WTC11 (cell line): ENCODE results near the gene MTTP.

Experiments used
- ELF4 ChIP-seq: sonication (generic); formaldehyde crosslinking; IDR thresholded peaks from 2 replicates; pipeline ENCODE4 v1.8.1; 2022; ENCODE audit warnings: low read depth, mild to moderate bottlenecking, moderate library complexity, missing genetic modification reagents
- JAZF1 ChIP-seq: fragments of 250-450 bp; sonication (Bioruptor Pico); IDR thresholded peaks from 2 replicates; pipeline ENCODE4 v1.9.0; 2021; ENCODE audit warnings: moderate library complexity, mild to moderate bottlenecking, inconsistent platforms
- JUN ChIP-seq: sonication (generic); formaldehyde crosslinking; IDR thresholded peaks from 2 replicates; pipeline ENCODE4 v1.8.0; 2023; ENCODE audit warnings: mild to moderate bottlenecking, missing genetic modification reagents
- NR3C1 ChIP-seq: sonication (generic); formaldehyde crosslinking; conservative IDR thresholded peaks from 2 replicates; pipeline ENCODE4 v1.8.1; 2023; ENCODE audit warnings: low read depth, mild to moderate bottlenecking, missing genetic modification reagents
- TEAD4 ChIP-seq: sonication (generic); formaldehyde crosslinking; IDR thresholded peaks from 2 replicates; pipeline ENCODE4 v1.8.0; 2022; ENCODE audit warnings: mild to moderate bottlenecking, missing genetic modification reagents
- ZNF396 ChIP-seq: fragments of 250-450 bp; sonication (Bioruptor Pico); IDR thresholded peaks from 2 replicates; pipeline ENCODE4 v1.8.0; 2021; ENCODE audit warnings: mild to moderate bottlenecking, moderate library complexity, borderline replicate concordance
- TF ChIP-seq, protein P1 (sequence below): sonication (generic); formaldehyde crosslinking; IDR thresholded peaks from 2 replicates; pipeline ENCODE4 v1.8.1; 2023; ENCODE audit warnings: mild to moderate bottlenecking, missing genetic modification reagents, moderate library complexity
- TF ChIP-seq, protein P2 (sequence below): sonication (generic); formaldehyde crosslinking; conservative IDR thresholded peaks from 2 replicates; pipeline ENCODE4 v1.8.1; 2023; ENCODE audit warnings: mild to moderate bottlenecking, low read depth, missing genetic modification reagents, moderate library complexity
- TF ChIP-seq, protein P3 (sequence below): fragments of 200-600 bp; IDR thresholded peaks from 2 replicates; pipeline ENCODE4 v1.8.0; 2022; ENCODE audit warnings: antibody characterized with exemption
- TF ChIP-seq, protein P4 (sequence below): sonication (generic); formaldehyde crosslinking; IDR thresholded peaks from 2 replicates; pipeline ENCODE4 v1.8.1; 2023; ENCODE audit warnings: mild to moderate bottlenecking, missing genetic modification reagents

DNA sequence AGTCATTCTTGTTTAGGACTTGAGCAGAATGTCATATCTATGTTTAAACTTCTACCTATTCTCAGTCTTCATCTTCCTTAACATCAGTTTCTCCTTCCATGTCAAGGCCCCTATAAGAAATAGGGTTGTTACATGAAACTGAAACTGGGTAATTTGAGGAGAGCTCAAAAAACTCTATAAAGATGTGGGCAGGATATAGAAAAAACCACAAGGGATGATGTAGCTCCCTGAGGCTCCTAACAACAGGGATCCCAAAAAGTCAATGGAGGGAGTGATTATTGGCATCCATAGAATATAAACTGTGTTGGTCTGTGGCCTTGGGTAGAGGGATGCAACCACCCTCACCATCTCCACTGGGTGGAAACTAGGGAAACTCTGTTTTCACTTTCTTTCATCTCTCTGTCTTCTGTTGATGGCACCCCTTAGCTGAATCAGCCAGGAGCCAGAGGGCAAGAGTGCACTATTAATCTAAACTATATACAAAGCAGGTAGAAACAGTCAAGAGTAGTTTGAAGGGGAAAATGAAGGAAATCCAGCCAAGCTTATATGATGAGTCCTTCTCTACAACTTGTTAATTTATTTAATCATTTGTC is 55.4 kb downstream of the MTTP start:
- TF ChIP-seq ELF4 (CRISPR knock-in tag): no peak
- no peak for TF ChIP-seq TEAD4 (CRISPR knock-in tag)
- TF ChIP-seq JUN (CRISPR knock-in tag): no peak
- TF ChIP-seq, protein P1, sequence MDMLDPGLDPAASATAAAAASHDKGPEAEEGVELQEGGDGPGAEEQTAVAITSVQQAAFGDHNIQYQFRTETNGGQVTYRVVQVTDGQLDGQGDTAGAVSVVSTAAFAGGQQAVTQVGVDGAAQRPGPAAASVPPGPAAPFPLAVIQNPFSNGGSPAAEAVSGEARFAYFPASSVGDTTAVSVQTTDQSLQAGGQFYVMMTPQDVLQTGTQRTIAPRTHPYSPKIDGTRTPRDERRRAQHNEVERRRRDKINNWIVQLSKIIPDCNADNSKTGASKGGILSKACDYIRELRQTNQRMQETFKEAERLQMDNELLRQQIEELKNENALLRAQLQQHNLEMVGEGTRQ (CRISPR knock-in tag): no peak
- TF ChIP-seq NR3C1 (CRISPR knock-in tag): no peak
- TF ChIP-seq, protein P2, sequence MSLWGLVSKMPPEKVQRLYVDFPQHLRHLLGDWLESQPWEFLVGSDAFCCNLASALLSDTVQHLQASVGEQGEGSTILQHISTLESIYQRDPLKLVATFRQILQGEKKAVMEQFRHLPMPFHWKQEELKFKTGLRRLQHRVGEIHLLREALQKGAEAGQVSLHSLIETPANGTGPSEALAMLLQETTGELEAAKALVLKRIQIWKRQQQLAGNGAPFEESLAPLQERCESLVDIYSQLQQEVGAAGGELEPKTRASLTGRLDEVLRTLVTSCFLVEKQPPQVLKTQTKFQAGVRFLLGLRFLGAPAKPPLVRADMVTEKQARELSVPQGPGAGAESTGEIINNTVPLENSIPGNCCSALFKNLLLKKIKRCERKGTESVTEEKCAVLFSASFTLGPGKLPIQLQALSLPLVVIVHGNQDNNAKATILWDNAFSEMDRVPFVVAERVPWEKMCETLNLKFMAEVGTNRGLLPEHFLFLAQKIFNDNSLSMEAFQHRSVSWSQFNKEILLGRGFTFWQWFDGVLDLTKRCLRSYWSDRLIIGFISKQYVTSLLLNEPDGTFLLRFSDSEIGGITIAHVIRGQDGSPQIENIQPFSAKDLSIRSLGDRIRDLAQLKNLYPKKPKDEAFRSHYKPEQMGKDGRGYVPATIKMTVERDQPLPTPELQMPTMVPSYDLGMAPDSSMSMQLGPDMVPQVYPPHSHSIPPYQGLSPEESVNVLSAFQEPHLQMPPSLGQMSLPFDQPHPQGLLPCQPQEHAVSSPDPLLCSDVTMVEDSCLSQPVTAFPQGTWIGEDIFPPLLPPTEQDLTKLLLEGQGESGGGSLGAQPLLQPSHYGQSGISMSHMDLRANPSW: no peak
- TF ChIP-seq, protein P3, sequence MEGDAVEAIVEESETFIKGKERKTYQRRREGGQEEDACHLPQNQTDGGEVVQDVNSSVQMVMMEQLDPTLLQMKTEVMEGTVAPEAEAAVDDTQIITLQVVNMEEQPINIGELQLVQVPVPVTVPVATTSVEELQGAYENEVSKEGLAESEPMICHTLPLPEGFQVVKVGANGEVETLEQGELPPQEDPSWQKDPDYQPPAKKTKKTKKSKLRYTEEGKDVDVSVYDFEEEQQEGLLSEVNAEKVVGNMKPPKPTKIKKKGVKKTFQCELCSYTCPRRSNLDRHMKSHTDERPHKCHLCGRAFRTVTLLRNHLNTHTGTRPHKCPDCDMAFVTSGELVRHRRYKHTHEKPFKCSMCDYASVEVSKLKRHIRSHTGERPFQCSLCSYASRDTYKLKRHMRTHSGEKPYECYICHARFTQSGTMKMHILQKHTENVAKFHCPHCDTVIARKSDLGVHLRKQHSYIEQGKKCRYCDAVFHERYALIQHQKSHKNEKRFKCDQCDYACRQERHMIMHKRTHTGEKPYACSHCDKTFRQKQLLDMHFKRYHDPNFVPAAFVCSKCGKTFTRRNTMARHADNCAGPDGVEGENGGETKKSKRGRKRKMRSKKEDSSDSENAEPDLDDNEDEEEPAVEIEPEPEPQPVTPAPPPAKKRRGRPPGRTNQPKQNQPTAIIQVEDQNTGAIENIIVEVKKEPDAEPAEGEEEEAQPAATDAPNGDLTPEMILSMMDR: no peak
- no peak for TF ChIP-seq JAZF1 (CRISPR knock-in tag)
- no peak for TF ChIP-seq ZNF396 (CRISPR knock-in tag)
- TF ChIP-seq, protein P4, sequence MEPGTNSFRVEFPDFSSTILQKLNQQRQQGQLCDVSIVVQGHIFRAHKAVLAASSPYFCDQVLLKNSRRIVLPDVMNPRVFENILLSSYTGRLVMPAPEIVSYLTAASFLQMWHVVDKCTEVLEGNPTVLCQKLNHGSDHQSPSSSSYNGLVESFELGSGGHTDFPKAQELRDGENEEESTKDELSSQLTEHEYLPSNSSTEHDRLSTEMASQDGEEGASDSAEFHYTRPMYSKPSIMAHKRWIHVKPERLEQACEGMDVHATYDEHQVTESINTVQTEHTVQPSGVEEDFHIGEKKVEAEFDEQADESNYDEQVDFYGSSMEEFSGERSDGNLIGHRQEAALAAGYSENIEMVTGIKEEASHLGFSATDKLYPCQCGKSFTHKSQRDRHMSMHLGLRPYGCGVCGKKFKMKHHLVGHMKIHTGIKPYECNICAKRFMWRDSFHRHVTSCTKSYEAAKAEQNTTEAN (CRISPR knock-in tag): no peak
